ENCODE data around the gene ZNF576. TPM values are rescaled to one million over a fixed set of nuclear protein-coding genes. Genes with fewer than 3 reads are reported as not detected.
A peak's percentile ranks its signal among the peaks of the same experiment; 100 is the strongest.
"Not testable (repeated sequence)": the region's sequence is repeated elsewhere in the genome, so short reads cannot be mapped to it uniquely, and the experiment has no call there.

The ZNF576 gene
- total and polyA plus RNA-seq, 4 donors: 6.9 to 14.9 (median 10.9) TPM

DNA sequence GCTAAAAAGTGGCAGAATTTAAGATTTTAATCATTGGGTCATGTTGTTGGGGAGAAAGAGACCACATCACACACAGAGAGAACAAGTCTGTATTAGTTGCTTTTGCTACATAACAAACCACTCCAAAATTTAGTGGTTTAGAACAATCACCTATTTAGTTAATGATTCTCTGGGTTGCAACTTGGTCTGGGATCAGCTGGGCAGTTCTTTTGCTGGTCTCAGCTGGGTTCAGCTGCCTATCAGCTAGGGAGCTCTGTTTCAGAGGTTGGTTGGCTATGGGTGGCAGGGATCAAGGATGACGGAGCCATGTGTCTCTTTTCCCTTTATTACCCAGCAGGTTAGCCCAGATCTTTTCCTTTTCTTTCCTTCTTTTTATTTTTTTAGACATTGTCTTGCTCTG lies 11.9 kb upstream of the ZNF576 start:
- Histone ChIP-seq H3K4me3 (ENCODE audit: low read depth in 1 of 3, low read length in 3 of 3) (no peak overlapping the region), H3K27ac (ENCODE audit: low read depth in 1 of 2, low read length in 2 of 2) (peak overlapping the region in 1 of 2 donors; percentile 54), H3K4me1 (ENCODE audit: control insufficient read depth in 4 of 4, insufficient read depth in 4 of 4, low read length in 3 of 4) (peaks cover 3 to 19% (median 10%) of the 10 kb centered on the region in 4 donors), H3K27me3 (ENCODE audit: control insufficient read depth in 4 of 4, insufficient read depth in 4 of 4, low read length in 3 of 4) (no peaks in the 10 kb centered on the region), H3K9ac (ENCODE audit: low read depth in 1 of 2, low read length in 2 of 2) (no peak overlapping the region), H3K9me3 (ENCODE audit: control insufficient read depth in 4 of 4, low read length in 3 of 4) (no peaks in the 10 kb centered on the region), H3K36me3 (ENCODE audit: control insufficient read depth in 4 of 4, insufficient read depth in 3 of 4, low read depth in 1 of 4, low read length in 3 of 4) (no peaks in the 10 kb centered on the region)
- TF ChIP-seq GABPA (IDR thresholded peaks at IDR 0.05 in 1 of 2, conservative IDR thresholded peaks at IDR 0.05 in 1 of 2) (no peak), FOXA2 (IDR thresholded peaks at IDR 0.05) (no peak), TAF1 (conservative IDR thresholded peaks at IDR 0.05) (no peak), SP1 (IDR thresholded peaks at IDR 0.05) (peak; percentile 34)
- TF ChIP-seq, protein P1, sequence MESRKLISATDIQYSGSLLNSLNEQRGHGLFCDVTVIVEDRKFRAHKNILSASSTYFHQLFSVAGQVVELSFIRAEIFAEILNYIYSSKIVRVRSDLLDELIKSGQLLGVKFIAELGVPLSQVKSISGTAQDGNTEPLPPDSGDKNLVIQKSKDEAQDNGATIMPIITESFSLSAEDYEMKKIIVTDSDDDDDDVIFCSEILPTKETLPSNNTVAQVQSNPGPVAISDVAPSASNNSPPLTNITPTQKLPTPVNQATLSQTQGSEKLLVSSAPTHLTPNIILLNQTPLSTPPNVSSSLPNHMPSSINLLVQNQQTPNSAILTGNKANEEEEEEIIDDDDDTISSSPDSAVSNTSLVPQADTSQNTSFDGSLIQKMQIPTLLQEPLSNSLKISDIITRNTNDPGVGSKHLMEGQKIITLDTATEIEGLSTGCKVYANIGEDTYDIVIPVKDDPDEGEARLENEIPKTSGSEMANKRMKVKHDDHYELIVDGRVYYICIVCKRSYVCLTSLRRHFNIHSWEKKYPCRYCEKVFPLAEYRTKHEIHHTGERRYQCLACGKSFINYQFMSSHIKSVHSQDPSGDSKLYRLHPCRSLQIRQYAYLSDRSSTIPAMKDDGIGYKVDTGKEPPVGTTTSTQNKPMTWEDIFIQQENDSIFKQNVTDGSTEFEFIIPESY (IDR thresholded peaks at IDR 0.05): no peak
- no peak for DNase-seq (ENCODE audit: low spot score)
- 64% methylated on average over 1 of the region's 1 CpG for WGBS

DNA sequence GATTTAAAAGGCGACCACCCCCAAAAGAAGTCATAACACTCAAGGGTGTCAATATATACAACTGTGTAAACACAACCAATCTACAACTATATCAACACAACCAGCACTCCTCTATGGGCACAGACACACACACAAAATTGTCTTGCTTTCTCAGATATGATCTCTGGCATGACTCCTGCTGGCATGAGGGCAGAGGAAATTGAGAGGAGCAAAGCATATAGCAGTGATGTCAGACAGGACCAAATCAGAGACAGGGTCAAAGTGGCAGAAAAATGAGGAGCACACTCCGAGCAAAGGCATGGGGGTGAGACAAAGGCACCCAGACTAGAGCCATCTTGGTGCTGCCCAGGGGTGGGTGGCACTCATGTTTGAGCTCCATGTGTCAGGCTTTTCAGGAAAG lies 10.0 kb upstream of the ZNF576 start:
- Histone ChIP-seq H3K27ac (ENCODE audit: low read depth in 1 of 2, low read length in 2 of 2) (no peak overlapping the region), H3K9ac (ENCODE audit: low read depth in 1 of 2, low read length in 2 of 2) (no peak overlapping the region), H3K27me3 (ENCODE audit: control insufficient read depth in 4 of 4, insufficient read depth in 4 of 4, low read length in 3 of 4) (no peaks in the 10 kb centered on the region), H3K4me3 (ENCODE audit: low read depth in 1 of 3, low read length in 3 of 3) (no peak overlapping the region), H3K4me1 (ENCODE audit: control insufficient read depth in 4 of 4, insufficient read depth in 4 of 4, low read length in 3 of 4) (peaks cover 3 to 14% (median 10%) of the 10 kb centered on the region in 4 donors), H3K9me3 (ENCODE audit: control insufficient read depth in 4 of 4, low read length in 3 of 4) (no peaks in the 10 kb centered on the region), H3K36me3 (ENCODE audit: control insufficient read depth in 4 of 4, insufficient read depth in 3 of 4, low read depth in 1 of 4, low read length in 3 of 4) (peaks cover 0 to 13% (median 0%) of the 10 kb centered on the region in 4 donors)
- TF ChIP-seq, protein P2, sequence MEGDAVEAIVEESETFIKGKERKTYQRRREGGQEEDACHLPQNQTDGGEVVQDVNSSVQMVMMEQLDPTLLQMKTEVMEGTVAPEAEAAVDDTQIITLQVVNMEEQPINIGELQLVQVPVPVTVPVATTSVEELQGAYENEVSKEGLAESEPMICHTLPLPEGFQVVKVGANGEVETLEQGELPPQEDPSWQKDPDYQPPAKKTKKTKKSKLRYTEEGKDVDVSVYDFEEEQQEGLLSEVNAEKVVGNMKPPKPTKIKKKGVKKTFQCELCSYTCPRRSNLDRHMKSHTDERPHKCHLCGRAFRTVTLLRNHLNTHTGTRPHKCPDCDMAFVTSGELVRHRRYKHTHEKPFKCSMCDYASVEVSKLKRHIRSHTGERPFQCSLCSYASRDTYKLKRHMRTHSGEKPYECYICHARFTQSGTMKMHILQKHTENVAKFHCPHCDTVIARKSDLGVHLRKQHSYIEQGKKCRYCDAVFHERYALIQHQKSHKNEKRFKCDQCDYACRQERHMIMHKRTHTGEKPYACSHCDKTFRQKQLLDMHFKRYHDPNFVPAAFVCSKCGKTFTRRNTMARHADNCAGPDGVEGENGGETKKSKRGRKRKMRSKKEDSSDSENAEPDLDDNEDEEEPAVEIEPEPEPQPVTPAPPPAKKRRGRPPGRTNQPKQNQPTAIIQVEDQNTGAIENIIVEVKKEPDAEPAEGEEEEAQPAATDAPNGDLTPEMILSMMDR (IDR thresholded peaks at IDR 0.05; ENCODE audit: low read depth, low read length, missing input control): no peak
- TF ChIP-seq HNF4G (IDR thresholded peaks at IDR 0.05) (no peak), SP1 (IDR thresholded peaks at IDR 0.05) (no peak), GABPA (IDR thresholded peaks at IDR 0.05 in 1 of 2, conservative IDR thresholded peaks at IDR 0.05 in 1 of 2) (no peak), FOXA2 (IDR thresholded peaks at IDR 0.05) (no peak)
- 93% methylated on average over 2 of the region's 2 CpGs for WGBS
- DNase-seq (ENCODE audit: low spot score): no peak

DNA sequence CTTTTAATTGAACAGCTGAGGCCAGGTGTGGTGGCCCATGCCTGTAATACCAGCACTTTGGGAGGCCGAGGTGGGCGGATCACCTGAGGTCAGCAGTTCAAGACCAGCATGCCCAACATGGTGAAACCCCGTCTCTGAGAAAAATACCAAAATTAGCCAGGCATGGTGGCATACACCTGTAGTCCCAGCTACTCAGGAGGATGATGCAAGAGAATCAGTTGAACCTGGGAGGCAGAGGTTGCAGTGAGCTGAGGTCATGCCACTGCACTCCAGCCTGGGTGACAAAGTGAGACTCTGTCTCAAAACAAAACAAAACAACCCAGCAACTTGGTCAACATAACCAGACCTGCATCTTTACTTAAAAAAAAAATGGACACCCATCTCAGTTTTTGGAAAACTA lies 9.4 kb upstream of the ZNF576 start:
- peak; percentile 22 to 68 for TF ChIP-seq HNF4A (conservative IDR thresholded peaks at IDR 0.05)
- peak; percentile 16 to 57 for TF ChIP-seq RXRA (IDR thresholded peaks at IDR 0.05)
- TF ChIP-seq, protein P3, sequence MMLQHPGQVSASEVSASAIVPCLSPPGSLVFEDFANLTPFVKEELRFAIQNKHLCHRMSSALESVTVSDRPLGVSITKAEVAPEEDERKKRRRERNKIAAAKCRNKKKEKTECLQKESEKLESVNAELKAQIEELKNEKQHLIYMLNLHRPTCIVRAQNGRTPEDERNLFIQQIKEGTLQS (IDR thresholded peaks at IDR 0.05): peak; percentile 39

More for the DNA sequence above, 9.4 kb upstream of the ZNF576 start:
- peaks cover 3 to 12% (median 10%) of the 10 kb centered on the region in 4 donors for H3K4me1 ChIP-seq (ENCODE audit: control insufficient read depth in 4 of 4, insufficient read depth in 4 of 4, low read length in 3 of 4)
- H3K9ac ChIP-seq (ENCODE audit: low read depth in 1 of 2, low read length in 2 of 2); H3K27ac ChIP-seq (ENCODE audit: low read depth in 1 of 2, low read length in 2 of 2); H3K27me3 ChIP-seq (ENCODE audit: control insufficient read depth in 4 of 4, insufficient read depth in 4 of 4, low read length in 3 of 4); DNase-seq (ENCODE audit: low spot score); H3K4me3 ChIP-seq (ENCODE audit: low read depth in 1 of 3, low read length in 3 of 3); H3K9me3 ChIP-seq (ENCODE audit: control insufficient read depth in 4 of 4, low read length in 3 of 4): not testable (repeated sequence)
- peaks cover 0 to 16% (median 0%) of the 10 kb centered on the region in 4 donors for H3K36me3 ChIP-seq (ENCODE audit: control insufficient read depth in 4 of 4, insufficient read depth in 3 of 4, low read depth in 1 of 4, low read length in 3 of 4)
- WGBS: 93% methylated on average over 3 of the region's 3 CpGs
